Psoas muscle (tissue), 8 donors: Measurements from ENCODE around the gene KIAA1671. TPM values are rescaled to one million over a fixed set of nuclear protein-coding genes. Genes with fewer than 3 reads are reported as not detected.

Experiments
- ATAC-seq, 4 donors: fragments of 200-7000 bp; cut with Tn5 transposase; one replicate each; pipeline ENCODE4 v1.9.1; 2020; ENCODE audit warnings: moderate library complexity in 3 of 4, mild to moderate bottlenecking in 2 of 4
- DNase-seq, 2 donors: peaks; one replicate each; pipeline ENCODE4 v3.0.0-alpha.2; 2020
- H3K27ac ChIP-seq: fragments of 200-600 bp; one replicate; pipeline ENCODE4 v1.8.0; 2022
- H3K27me3 ChIP-seq, 3 donors: fragments of 200-600 bp in 1 of 3; one replicate each; pipeline versions ENCODE4 v1.6.1 to v1.8.0; 2013 to 2022; ENCODE audit warnings: low read length in 2 of 3, mild to moderate bottlenecking in 2 of 3, moderate library complexity in 1 of 3; ENCODE audit not compliant: insufficient read depth in 3 of 3
- H3K36me3 ChIP-seq, 2 donors: fragments of 200-600 bp in 1 of 2; one replicate each; pipeline versions ENCODE4 v1.6.1 to v1.8.0; 2013 to 2022; ENCODE audit warnings: low read depth in 1 of 2, mild to moderate bottlenecking in 1 of 2, moderate library complexity in 1 of 2; ENCODE audit not compliant: insufficient read depth in 1 of 2
- H3K4me1 ChIP-seq: fragments of 200-600 bp; one replicate; pipeline ENCODE4 v1.8.0; 2022
- H3K4me3 ChIP-seq: fragments of 200-600 bp; one replicate; pipeline ENCODE4 v1.8.0; 2022; ENCODE audit warnings: mild to moderate bottlenecking
- H3K9me3 ChIP-seq: fragments of 200-600 bp; one replicate; pipeline ENCODE4 v1.8.0; 2022
- CTCF ChIP-seq: fragments of 200-600 bp; IDR thresholded peaks from one replicate; pipeline ENCODE4 v1.8.0; 2022; ENCODE audit warnings: antibody characterized with exemption
- WGBS, 3 donors: extraction: QIAGEN DNeasy Blood & Tissue Kit; methylation state at CpG; one replicate each; pipeline versions ENCODE4 v1.1.6 to v1.1.7; 2013; 5-methylcytosine and 5-hydroxymethylcytosine counted together
- intact Hi-C, 2 donors: fragments of 100-400 bp; cut with DNase I; formaldehyde crosslinking; loops; one replicate each; pipeline versions ENCODE4 v1.11.0 to v1.14.2; 2022
- polyA plus RNA-seq, 3 donors: library from polyadenylated mRNA; stranded (reverse); fragments of 200-250 nt; gene quantifications; one replicate each; pipeline ENCODE4 v1.2.3, GENCODE V29; 2013
- total RNA-seq, 4 donors: library from RNA; stranded (reverse); fragmentation: NEBNext Ultra II Directional in 2 of 4; extraction: Animal tissue kit (Norgen Biotek cat#: 25700) in 2 of 4; gene quantifications; one replicate each; pipeline versions ENCODE4 v1.2.1 to v1.2.4, GENCODE V29; 2021 to 2023
- donor health status: healthy with polysubstance abuse.
- donor health status: DM: no; HTN: no; CAD: no; lungs with moderate emphysema.
- donor health status: Bipolar disorder and iron deficiency.
- donor health status: healthy.
- donor health status: DM: yes; HTN: yes; CAD: no.
- donor health status: DM: no; HTN: no; CAD: no.
- donor health status: DM: no; HTN: no; CAD: no.
- donor health status: DM: yes; HTN: yes; CAD: no.

The KIAA1671 gene
- total and polyA plus RNA-seq, 7 donors = 1.9 to 56.9 (median 15.8) TPM

GRCh38 chr22:25143156-25144076, 190.9 kb downstream of the KIAA1671 start:
- peak in 1 of 4 donors; percentile 32 for ATAC-seq
- Histone ChIP-seq H3K36me3 (no peaks in the 10 kb centered on the region), H3K27ac (peak overlapping the region; percentile 23), H3K4me3 (no peak overlapping the region), H3K4me1 (peaks cover 20% of the 10 kb centered on the region), H3K9me3 (no peaks in the 10 kb centered on the region), H3K27me3 (no peaks in the 10 kb centered on the region)
- TF ChIP-seq CTCF = no peak
- intact Hi-C loops = no loop called here
- no peak for DNase-seq
- WGBS, 3 donors = 78 to 84% (median 82%) methylated on average over 5 of the region's 5 CpGs

DNA sequence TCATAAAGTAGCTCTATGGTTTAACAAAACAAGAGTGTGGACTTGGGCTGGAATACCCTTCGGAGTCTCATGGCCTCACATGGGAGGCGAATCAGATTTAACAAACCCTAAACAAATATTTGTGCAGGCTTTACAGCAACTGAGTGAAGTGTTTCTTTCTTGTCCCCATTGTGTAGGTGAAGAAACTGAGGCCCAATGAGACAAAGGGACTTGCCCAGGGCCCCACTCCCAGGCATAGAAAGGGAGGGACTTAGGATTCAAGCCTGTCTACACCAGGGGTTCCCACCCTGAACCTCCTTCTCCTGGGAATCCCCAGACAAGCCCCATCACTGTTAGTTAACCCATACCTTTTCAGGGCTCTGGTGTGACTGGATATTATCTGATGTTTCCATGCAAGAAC, 192.0 kb downstream of the KIAA1671 start:
- intact Hi-C loops = no loop called here
- Histone ChIP-seq H3K9me3 (no peaks in the 10 kb centered on the region), H3K27ac (no peak overlapping the region), H3K4me1 (peaks cover 14% of the 10 kb centered on the region), H3K27me3 (no peaks in the 10 kb centered on the region), H3K4me3 (no peak overlapping the region), H3K36me3 (no peaks in the 10 kb centered on the region)
- ATAC-seq (no peak), DNase-seq (no peak)
- TF ChIP-seq CTCF = no peak
- WGBS, 3 donors = 96 to 98% (median 98%) methylated on average over 2 of the region's 2 CpGs

DNA sequence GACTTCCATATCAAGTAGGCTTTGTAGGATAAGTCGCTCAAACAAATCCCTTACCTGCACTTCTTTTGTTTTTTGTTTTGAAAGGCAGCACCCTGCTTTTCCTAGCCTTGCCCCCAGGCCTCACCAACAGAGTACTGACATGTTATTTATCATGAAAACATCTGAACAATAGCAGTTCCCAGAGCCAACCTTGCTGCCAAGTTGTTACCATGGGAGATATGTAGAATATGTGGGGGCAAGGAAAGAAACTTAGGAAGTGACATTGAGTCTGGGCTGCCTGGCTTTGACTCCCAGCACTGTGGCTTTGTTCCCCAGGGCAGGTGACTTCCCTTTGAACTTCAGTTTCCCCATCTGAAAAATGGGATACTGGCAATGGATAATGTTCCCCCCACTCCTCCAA, 193.8 kb downstream of the KIAA1671 start:
- H3K27me3 ChIP-seq = no peaks in the 10 kb centered on the region
- TF ChIP-seq CTCF = no peak
- WGBS, 3 donors = 76 to 90% (median 78%) methylated on average over 1 of the region's 1 CpG
- DNase-seq (no peak), ATAC-seq (no peak)
- no peaks in the 10 kb centered on the region for H3K9me3 ChIP-seq
- no peak overlapping the region for H3K4me3 ChIP-seq
- intact Hi-C loops = no loop called here
- H3K36me3 ChIP-seq = no peaks in the 10 kb centered on the region
- no peak overlapping the region for H3K27ac ChIP-seq
- peaks cover 14% of the 10 kb centered on the region for H3K4me1 ChIP-seq

DNA sequence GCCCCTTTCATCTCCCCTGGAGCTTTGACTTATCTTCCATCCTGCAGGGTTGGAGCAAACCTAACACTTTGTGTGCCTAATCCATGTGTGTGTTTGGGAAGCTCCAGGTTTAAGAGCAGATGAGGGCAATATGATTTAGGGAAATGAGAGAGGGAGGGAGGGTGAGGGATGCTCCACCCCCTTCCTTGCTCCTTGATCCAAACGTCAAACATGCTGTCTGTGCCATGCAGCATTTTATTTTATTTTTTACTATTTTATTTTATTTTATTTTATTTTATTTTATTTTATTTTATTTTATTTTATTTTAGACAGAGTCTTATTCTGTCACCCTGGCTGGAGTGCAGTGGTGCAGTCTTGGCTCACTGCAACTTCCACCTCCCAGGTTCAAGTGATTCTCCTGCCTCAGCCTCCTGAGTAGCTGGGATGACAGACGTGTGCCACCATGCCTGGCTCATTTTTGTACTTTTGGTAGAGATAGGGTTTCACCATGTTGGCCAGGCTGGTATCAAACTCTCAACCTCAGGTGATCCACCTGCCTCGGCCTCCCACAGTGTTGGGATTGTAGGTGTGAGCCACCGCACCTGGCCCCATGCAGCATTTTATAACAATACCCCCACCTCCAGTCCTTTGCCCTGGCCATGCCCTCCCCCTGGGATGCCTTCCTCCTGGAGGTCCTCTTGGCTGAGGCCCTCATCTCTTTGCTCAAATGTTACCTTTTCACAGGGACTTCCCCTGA, 194.6 kb downstream of the KIAA1671 start:
- H3K27ac ChIP-seq = no peak overlapping the region
- WGBS, 3 donors = 50 to 64% (median 52%) methylated on average over 4 of the region's 4 CpGs
- no peaks in the 10 kb centered on the region for H3K27me3 ChIP-seq
- no peaks in the 10 kb centered on the region for H3K9me3 ChIP-seq
- H3K4me1 ChIP-seq = peaks cover 14% of the 10 kb centered on the region
- DNase-seq = no peak
- no peaks in the 10 kb centered on the region for H3K36me3 ChIP-seq
- intact Hi-C loops = no loop called here
- no peak for TF ChIP-seq CTCF
- no peak overlapping the region for H3K4me3 ChIP-seq
- ATAC-seq = no peak
